Pulmonary artery endothelial cell (primary cell): ENCODE data around the gene CCDC89. TPM values are rescaled to one million over a fixed set of nuclear protein-coding genes. Genes with fewer than 3 reads are reported as not detected.
A peak's percentile ranks its signal among the peaks of the same experiment; 100 is the strongest.
"Not testable (repeated sequence)": the region's sequence is repeated elsewhere in the genome, so short reads cannot be mapped to it uniquely, and the experiment has no call there.

Experiments used
- DNase-seq: peaks from one replicate; pipeline ENCODE4 v3.0.0-alpha.2; 2011; ENCODE audit warnings: low read depth, low spot score
- total RNA-seq: library from RNA; depleted of rRNA; stranded (reverse); fragments of >200 nt; gene quantifications from 2 replicates; pipeline ENCODE4 v1.2.3, GENCODE V29; 2014

CCDC89 gene
- total RNA-seq, 1 donor from 2014 or later: not detected

DNA sequence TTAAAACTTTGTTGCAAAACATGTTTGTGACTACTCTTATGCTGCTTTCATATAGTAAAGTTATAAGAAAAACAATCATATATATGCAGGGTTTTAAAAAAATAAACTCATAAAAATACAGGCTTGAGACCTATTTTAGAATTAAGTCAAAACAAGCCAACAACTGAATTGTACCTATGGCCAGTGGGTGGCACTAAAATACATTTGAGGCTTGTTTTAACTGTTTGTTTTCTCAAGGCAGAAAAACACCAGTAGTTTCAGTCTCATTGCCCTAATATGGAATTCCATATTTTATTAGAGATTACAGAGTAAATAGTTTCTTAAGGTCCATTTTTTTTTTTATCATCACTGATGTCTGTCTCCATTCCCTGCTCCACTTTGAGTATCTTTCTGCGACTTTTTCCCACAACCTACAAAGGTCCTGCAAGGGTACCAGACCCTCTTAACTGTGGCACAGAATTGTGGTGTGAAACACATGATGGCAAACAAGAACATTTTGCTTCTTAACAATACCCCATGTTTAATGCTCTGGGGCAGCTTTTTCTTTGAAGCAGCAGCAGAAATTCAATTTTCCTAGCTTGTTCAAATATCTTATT is 8.5 kb upstream of the CCDC89 start:
- peak; percentile 11 for DNase-seq

DNA sequence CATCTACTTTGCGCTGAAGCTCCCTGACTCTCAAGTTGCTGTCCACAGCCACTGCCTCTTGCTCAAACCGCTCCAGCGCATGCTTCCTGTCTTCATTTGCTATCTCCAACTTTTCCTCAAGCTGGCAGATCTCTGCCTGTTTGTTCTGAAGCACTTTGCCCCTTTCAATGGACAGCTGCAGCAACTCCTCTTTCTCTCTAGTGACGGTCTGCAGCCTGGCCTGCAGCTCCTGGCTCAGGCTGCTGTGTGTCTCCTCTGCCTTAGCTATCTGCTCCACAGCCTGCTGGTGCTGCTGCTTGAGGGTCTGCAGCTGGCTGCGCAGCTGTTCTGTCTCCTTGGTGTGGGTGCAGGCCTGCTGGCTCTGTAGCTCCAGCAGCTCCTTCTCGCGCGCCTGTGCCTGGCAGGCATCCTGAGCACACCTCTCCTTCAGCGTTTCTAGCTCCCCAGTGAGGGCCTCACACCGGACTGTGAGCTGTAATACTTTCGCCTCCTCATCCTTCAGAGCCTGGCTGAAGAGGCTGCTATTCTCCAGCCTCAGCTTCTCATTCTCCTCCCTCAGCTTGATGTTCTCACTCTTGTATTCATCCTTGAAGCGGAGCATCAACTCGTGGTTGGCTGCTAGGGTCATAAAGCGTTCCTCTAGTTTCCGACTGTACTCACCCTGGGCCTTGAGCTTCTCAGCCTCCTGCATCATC is 723 bp downstream of the CCDC89 start:
- no peak for DNase-seq

DNA sequence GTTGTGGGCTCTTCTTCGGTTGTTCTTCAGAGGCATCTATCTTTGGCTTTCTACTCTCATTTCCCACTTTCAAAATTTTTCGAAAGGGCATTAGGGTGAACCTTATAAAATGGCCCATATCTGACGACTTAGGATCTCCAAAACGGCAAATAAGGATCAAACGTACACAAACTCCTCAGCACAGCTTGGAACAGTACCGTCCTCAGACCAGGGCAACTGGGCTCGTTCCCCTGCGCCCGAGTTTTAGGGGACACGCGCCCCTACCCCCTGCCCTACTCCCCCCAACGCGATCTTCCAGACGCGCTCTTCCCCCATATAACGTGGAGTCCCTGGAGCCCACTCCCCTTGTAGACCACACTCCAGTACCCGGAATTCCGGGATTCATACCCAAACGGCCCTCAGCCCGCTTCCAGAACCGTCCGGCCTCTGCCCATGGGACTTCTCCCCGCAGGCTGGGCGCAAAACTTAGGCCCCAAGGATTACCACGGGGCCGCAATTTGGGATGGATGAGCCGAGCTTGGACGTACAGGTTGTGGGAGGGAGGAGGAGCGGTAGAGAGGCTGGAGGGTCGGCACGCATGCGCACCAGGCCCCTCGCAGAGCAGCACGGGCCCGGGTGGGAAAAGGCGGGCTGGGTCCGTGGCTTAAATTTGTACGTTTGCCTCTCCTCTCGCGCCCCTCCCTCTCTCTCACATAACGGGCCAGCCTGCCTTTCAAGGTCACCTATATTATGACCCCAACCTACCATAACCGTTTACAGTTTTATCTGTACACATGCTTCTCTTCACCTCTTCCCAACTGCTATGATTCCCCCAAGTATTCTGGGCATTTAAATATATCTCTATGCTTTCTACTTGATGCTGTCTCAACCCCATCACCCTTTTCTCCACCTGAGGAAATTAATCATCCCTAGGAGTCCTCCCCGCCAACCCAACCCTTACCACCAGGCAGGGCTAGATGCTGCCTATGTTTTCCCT is 3.4 kb downstream of the CCDC89 start:
- DNase-seq: no peak

- no peak for DNase-seq
Measured at GRCh38 chr11:85680897-85681296, 5.1 kb downstream of the CCDC89 start.

DNA sequence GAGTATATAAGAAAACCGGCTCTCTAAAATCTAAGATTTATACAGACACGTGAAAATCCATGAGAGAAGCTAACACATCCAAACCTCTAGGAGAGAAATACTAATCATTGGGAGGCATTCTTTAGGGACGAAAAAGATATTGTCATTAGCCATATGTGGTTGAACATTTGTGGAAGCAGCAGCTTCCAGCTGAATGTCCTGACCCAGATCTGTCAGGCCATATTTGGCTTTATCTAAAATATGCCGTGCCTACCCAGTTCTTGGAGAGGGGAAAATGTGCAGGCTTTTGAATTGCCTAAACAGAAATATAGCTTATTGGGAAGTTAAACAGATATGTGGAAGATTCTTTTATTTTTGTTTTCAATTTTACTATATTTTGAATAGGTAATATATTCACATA is 6.4 kb downstream of the CCDC89 start:
- no peak for DNase-seq

- DNase-seq: no peak
Measured at GRCh38 chr11:85673393-85673792, 12.6 kb downstream of the CCDC89 start.

GRCh38 chr11:85672105-85672902 is 13.7 kb downstream of the CCDC89 start:
- no peak for DNase-seq

GRCh38 chr11:85670949-85671663 is 14.9 kb downstream of the CCDC89 start:
- DNase-seq: not testable (repeated sequence)

DNA sequence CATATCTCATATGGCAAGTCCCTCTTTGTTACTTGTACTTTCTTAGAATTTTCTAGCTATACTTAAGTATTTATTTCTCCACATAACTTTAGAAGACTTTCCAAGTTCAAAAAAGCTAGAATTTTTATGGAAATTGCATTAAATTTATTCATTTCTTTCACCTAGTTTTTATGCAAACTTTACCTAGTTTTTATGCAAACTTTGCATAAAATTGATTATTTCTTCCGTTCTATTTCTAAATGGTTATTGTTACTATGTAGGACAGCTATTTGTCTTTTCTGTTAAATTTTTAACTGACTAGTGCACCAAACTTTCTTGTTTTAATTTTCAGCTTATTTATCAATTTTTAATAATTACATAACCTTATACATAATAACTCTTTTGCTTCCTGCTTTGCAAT is 17.8 kb downstream of the CCDC89 start:
- DNase-seq: no peak

GRCh38 chr11:85666687-85667086 is 19.3 kb downstream of the CCDC89 start:
- DNase-seq: no peak

DNA sequence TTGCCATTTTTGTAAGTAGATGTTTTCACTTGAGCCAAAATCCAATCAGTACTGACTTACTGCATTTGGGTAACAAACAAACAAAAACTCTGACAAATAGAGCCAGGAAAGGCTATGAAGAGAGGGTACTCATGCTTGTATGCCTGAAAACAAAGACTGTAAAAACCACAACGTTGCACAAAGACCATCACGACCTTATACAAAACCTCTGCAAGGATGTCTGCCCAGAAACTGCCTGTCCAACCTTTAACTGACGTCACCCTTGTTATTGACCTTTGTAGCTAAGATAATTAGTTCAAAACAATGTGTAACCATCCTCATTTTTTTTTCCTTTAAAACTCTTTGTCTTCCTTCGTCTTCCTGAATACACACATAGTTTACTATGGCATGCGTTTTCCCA is 20.3 kb downstream of the CCDC89 start:
- no peak for DNase-seq

- DNase-seq: peak; percentile 77
Measured at GRCh38 chr11:85664615-85665481, 21.1 kb downstream of the CCDC89 start, which contains the start of gene CREBZF. Gene CREBZF, minus strand, starts transcription at chr11:85665129. Its CDS starts 254 bp downstream, at chr11:85664875.

GRCh38 chr11:85663753-85664614 is 22.0 kb downstream of the CCDC89 start:
- no peak for DNase-seq

DNA sequence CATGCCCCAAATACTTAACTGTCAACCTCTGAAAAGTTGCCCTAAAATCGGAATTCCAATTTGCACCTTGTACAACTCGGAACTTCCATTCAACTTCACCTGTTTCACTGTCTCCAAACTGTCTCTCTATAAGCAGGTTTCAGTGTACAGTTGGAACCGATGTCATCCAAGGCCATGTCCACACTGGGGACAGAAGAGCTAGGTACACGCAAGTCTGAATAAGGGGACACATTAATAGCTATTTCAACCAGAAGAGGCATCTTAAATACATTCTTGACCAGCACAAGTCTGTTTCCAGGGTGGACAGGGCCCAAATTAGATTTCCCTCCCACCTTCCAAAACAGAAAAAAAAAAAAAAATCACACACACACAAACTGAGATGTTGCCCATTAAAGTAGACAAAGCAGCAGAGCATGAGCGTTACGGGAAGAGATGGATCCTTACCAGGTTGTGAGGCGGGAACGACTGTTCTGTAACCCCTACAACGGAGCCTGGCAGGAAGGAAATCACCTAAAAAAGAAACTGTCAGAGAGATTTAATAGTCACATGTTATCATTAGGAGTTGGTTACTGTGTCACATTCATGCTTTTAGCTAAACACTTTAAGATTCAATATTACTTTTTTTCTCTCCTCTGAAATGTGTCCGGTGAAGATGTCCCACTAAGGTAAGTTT is 22.8 kb downstream of the CCDC89 start:
- no peak for DNase-seq

- DNase-seq: no peak
Measured at GRCh38 chr11:85661972-85662664, 23.9 kb downstream of the CCDC89 start.

DNA sequence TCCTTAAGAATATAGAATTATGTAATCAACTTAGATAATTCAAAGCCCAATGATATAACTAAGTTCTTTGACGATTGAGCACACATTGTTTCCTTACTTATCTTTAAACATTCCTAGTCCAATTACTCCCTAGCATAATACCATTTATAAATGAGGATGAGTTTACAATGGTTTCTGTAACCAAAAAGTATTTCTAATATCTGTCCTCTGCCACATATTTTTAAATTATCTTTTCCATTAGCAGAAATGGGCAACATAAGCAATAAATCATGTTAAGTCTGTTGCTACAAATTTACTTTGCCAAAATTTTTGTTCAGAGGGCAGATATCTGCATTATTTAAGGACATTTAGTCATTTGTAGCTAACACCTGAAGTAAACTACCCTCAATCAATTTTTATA is 27.8 kb downstream of the CCDC89 start:
- DNase-seq: no peak

DNA sequence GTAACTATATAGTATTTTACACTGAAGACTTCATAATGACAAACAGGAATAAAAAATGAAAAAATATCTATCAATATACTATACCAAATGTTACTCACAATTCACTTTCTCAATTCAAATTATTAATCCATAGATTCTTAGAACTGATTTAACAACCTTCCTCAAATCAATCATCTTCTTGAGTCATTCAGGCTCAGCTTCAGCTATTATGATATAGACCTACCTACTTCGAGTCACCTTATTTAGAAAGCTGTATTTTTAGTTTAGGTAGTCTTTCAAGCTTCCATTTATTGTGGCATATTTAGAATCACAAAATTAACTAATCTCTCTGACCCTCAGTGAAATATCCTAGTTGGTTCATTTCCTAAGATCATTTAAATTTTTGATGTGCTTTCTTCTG is 29.2 kb downstream of the CCDC89 start:
- DNase-seq: no peak
